T1000 (cell line): Measurements from ENCODE around the gene VTCN1.
"Not testable (repeated sequence)": the region's sequence is repeated elsewhere in the genome, so short reads cannot be mapped to it uniquely, and the experiment has no call there.

Experiments used
- DNase-seq: peaks from one replicate; lab custom pipeline; 2025; ENCODE audit warnings: mixed read lengths; lab: John Stamatoyannopoulos, UW

Gene VTCN1, protein sequence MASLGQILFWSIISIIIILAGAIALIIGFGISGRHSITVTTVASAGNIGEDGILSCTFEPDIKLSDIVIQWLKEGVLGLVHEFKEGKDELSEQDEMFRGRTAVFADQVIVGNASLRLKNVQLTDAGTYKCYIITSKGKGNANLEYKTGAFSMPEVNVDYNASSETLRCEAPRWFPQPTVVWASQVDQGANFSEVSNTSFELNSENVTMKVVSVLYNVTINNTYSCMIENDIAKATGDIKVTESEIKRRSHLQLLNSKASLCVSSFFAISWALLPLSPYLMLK

GRCh38 chr1:117210831-117211261, at the start of gene VTCN1:
Gene VTCN1, minus strand, starts transcription at chr1:117210927. Its CDS starts 72 bp downstream, at chr1:117210855.
- no peak for DNase-seq

- DNase-seq = no peak
Measured at GRCh38 chr1:117258791-117259190, 48.1 kb upstream of the VTCN1 start.

GRCh38 chr1:117258075-117258474, 47.3 kb upstream of the VTCN1 start:
- DNase-seq = not testable (repeated sequence)

- no peak for DNase-seq
Measured at GRCh38 chr1:117257291-117257690, 46.6 kb upstream of the VTCN1 start.

DNA sequence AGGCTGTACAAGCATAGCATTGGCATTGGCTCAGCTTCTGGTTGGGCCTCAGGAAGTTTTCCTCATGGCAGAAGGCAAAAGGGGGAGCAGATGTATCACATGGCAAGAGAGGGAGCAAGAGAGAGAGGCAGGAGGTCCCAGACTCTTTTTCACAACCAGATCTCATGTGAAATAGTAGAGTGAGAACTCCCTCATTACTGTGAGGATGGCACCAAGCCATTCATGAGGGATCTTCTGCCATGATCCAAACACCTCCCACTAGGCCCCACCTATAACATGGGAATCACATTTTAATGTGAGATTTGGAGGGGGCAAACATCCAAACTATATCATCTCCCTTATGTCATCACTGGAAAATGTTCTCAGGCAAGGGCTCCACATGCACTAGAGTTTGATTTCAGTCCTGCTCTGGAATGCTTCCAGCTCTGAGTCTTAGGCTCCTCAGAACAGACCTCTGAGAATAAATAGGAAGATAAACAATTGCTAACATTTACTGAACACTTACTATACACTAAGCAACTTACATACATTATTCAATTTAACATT, 39.4 kb upstream of the VTCN1 start:
- DNase-seq = no peak

- no peak for DNase-seq
Measured at GRCh38 chr1:117244971-117245370, 34.2 kb upstream of the VTCN1 start.

DNA sequence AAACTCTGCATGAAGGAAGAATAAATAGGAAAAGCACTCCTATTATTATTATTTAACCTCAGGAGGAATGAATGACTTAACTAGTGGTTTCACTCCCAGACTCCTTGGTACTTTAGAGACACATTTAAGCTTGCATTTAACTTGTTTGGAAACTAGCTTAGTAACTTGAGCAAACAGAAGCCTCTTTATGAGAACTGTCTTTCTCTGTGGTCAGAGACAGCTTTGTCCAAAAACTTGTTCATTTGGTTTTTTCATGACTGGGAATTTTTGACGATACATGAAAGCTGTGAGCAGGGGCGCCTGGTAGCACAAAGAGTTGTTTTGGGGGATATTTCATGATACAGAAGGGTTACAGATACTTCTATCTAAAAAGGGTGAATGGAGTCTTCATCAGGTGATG, 33.6 kb upstream of the VTCN1 start:
- no peak for DNase-seq

GRCh38 chr1:117241512-117241911, 30.8 kb upstream of the VTCN1 start:
- no peak for DNase-seq

DNA sequence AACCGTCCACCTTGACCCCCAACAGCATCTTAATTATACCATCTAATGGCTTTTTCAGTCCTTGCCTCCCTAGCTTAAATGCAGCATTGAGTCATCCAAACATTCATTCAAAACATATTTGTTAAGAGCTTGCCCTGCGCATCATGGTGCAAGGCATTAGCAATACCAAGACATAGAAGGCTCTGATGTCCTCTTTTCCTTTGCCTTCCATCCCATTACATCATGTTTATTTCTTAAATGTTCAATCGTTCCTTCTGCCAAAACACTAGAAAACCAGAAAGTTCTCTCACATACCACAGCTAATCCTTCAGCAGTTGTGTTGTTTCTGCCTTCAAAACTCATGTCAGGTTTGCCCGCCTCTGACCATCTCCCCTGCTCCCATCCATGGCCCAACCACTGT, 29.8 kb upstream of the VTCN1 start:
- DNase-seq = no peak

- DNase-seq = no peak
Measured at GRCh38 chr1:117239467-117239866, 28.7 kb upstream of the VTCN1 start.

DNA sequence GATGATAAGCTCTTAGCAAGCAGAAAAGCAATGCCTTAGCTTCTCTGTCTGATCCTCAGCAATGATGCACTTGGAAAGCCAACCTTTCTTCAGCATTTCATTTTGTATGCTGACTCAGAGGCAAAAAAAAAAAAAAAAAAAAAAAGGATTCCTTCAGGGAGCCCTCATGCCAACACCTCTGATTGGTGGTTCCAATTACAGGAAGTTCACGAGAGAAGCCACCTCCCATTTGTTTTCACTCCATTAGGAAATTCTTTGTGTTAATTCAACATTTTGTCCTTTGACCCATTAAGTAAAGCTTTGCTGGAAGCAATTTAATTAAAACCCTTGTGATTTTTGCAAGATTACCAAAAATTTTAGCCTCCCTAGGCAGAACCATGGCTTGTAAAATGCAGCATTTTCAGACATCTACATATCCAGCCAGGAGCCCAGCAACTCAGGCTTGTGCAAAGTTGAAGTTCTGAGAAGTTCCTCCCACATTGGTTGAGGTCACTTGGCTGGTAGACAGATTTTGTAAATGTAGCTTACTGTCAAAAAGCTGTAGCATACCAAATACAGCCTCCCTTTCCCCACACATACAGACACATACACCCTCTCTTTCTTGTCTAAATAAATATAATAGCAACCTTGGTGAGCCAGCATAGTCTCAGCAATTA, 27.1 kb upstream of the VTCN1 start:
- DNase-seq = no peak

DNA sequence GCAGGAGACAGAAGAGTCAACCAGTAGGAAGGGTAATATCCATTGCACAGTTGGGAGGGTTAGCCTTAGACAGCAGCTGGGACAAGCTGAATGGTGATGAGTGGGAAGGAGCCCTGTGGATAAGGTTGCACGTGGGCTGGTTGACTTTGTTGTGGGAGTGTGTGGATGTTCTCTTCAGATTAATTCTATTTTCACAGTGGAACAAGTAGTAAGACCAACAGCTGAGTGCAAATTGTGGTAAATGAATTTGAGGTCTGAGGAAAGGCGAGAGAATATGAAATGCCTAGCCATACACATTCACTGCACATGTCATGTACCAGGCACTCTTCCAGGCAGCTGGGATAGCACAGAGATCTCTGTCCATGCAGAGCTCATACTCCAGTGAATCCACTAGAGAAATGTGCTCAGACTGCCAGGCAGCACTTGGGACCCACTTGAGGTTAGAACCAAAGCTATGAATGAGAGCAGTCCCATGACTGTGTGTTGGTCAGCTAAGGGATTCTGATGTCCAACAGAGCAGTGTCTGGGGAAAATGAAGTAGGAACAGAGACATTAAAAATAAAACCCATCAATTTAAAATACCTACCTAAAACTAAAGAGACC, 25.2 kb upstream of the VTCN1 start:
- no peak for DNase-seq

DNA sequence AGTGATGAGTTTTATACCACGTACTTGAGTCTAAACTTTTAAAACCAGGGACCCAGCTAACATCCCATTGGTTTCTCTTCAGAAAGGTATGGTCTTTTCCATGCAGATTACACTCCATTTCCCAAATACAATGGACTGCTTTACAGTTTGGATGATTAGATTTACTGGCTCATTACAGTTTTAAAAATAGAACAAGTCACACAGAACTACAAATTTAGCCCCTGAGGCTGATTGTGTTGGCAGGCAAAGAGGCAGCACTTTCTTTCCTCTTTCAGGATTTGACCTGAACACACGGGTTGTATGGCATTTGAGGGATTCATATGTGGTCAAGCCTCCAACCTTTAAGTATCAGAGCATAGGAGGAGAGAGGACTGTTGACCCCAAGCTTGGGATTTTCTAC, 21.8 kb upstream of the VTCN1 start:
- no peak for DNase-seq

- no peak for DNase-seq
Measured at GRCh38 chr1:117231748-117232373, 21.1 kb upstream of the VTCN1 start.

DNA sequence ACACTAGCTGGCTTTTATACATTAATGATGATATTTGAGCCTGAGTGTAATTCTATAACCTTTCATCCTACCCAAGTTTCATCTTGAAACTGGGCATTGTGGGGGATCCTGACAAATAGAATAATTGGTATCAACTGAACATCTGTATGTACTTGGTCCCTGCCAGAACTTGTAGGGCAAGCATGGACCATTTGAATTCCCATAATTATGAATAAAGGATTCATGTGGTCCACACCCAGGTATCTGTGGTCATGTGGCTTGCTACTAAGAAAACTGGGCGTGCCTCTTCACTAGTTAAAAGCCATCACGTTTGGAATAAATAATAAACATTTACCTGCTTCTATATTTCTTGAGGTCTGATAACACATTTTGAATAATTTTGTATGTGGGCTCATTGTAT, 20.6 kb upstream of the VTCN1 start:
- no peak for DNase-seq

DNA sequence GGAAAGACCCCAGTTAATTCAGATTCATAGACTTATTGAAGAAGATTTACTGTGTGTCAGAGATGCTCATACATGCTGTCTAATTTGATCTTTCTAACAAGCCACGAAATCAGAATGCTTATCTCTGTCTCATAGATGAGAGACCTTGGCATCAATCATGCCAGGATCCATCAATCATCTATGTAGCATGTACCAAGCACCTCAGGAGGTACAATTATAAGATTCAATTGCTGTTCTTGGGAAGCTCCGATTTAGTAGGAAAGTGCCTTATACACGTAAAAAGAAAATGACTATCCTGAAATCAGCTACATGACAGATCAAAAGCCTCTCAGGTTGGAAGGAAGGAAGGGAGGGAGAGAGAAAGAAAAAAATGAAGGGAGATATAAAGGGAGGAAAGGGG, 18.5 kb upstream of the VTCN1 start:
- no peak for DNase-seq

GRCh38 chr1:117225931-117226330, 15.2 kb upstream of the VTCN1 start:
- DNase-seq = no peak

GRCh38 chr1:117216718-117217117, 6.0 kb upstream of the VTCN1 start:
- no peak for DNase-seq

DNA sequence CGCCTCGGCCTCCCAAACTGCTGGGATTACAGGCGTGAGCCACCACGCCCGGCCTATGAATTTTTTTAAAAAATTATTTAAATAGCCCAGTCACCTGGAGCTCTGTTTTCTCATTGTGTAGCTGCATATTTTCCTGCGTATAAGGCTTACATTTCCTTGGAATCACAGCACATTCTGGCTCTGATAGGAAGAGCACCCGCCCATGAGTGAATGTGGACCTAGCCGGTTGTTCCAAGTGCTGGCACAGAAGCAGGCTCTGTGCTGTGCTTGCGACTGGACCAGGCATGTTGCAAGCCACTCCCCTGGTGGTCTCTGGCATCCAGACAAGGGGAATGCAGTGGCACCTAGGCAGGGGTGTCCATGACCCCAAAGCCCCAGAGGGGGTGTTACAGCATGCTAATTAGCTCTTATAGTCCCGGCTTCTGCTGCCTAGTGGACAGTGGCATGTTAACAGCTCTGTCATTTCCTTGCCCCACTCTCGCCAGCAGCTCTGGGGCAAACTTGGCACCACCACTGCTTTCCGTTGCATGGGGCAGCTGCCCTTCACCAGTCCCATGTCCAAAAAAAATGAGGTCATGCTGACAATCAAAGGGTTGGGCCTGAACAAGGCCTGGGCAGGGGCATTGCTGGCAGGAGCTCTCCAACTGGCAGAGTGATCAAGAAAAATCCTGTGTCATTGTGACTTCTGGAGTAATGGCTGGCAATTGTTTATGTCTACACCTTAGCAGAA, 5.2 kb upstream of the VTCN1 start:
- DNase-seq = no peak

DNA sequence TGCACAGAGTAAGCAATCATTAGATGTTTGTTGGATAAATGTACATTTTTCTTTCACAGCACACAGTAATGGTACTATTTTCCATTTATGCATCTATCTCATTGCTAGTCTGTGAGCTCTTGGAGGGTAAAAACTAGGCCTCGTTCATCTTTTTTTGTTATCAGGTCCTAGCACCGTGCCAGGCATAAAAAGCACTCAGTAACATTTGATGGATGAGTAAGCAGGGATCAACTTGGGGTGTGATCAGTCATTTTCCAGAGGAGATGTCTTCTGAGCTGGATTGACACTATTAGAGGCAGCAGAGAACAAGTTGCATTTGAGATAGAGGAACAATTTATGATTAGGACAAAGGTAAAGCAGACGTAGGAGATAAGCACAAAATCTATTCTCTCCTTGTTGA, 4.3 kb upstream of the VTCN1 start:
- no peak for DNase-seq

- no peak for DNase-seq
Measured at GRCh38 chr1:117213046-117213445, 2.3 kb upstream of the VTCN1 start.

GRCh38 chr1:117210386-117210785, 341 bp downstream of the VTCN1 start:
- DNase-seq = no peak
